GM06990 (cell line): ENCODE results near the gene CCND3.

Experiments used
- DNase-seq: peaks from one replicate; pipeline ENCODE4 v3.0.0-alpha.2; 2011; ENCODE audit not compliant: insufficient read length; ENCODE audit errors: extremely low read depth
- H3K27me3 ChIP-seq: replicated peaks from 2 replicates; pipeline ENCODE4 v1.6.0; 2011; ENCODE audit warnings: low read length; ENCODE audit not compliant: control insufficient read depth, insufficient read depth
- H3K36me3 ChIP-seq: 2 replicates; pipeline ENCODE4 v1.5.1; 2011; ENCODE audit warnings: low read length; ENCODE audit not compliant: control insufficient read depth, insufficient read depth
- H3K4me3 ChIP-seq: replicated peaks from 2 replicates; pipeline ENCODE4 v1.5.1; 2011; ENCODE audit warnings: low read depth, mild to moderate bottlenecking, control low read depth, low read length
- TF ChIP-seq, protein P1 (sequence below): IDR thresholded peaks from 2 replicates; pipeline ENCODE4 v1.5.1; 2011; ENCODE audit warnings: low read length, control low read depth, mild to moderate bottlenecking, inconsistent platforms; ENCODE audit not compliant: insufficient read depth, poor library complexity, severe bottlenecking

CCND3 gene

DNA sequence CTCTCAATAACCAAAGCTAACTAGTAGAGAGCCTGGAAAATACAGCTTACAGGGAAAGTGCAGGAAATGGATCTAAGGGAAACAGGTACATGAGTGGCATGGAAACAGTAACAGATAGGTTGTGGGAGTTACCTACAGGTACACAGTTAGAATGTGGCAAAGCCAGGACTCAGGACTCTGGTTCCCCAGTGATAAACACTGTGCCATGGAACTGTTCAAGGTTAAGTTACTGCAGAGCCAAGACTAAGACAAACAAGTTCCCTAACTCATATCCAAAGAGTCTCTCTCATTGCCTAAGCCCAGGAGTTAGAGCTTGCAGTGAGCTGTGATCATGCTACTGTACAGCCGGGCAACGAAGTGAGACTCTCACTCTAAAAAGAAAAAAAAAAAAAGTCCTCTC, 27.3 kb downstream of the CCND3 start:
- H3K36me3 ChIP-seq: peaks cover 2% of the 10 kb centered on the region; the same call in 1 of the 2 replicates
- TF ChIP-seq, protein P1, sequence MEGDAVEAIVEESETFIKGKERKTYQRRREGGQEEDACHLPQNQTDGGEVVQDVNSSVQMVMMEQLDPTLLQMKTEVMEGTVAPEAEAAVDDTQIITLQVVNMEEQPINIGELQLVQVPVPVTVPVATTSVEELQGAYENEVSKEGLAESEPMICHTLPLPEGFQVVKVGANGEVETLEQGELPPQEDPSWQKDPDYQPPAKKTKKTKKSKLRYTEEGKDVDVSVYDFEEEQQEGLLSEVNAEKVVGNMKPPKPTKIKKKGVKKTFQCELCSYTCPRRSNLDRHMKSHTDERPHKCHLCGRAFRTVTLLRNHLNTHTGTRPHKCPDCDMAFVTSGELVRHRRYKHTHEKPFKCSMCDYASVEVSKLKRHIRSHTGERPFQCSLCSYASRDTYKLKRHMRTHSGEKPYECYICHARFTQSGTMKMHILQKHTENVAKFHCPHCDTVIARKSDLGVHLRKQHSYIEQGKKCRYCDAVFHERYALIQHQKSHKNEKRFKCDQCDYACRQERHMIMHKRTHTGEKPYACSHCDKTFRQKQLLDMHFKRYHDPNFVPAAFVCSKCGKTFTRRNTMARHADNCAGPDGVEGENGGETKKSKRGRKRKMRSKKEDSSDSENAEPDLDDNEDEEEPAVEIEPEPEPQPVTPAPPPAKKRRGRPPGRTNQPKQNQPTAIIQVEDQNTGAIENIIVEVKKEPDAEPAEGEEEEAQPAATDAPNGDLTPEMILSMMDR: no peak

DNA sequence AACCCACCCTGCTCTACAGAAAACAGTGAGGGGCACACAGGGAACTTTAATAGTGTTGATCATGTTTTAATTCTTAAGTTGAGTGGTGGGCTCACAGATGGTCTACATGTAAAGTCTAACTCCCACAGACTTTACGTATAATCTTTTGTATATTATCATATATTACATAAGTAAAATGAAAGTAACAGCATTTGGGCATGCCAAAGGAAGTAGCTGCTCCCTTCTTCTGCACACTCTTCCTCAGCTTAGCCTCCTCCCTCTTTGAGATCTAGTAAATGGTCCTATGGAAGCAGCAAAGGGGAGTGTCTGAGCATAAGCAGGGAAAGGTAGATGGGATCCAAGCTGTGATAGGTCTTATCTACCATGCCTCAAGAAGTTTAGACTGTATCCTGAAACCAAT, 31.9 kb downstream of the CCND3 start:
- peaks cover 4% of the 10 kb centered on the region for H3K36me3 ChIP-seq
- no peak overlapping the region for H3K4me3 ChIP-seq
- DNase-seq: no peak
- H3K27me3 ChIP-seq: no peaks in the 10 kb centered on the region
- TF ChIP-seq, protein P1: no peak

More for the DNA sequence above, 27.3 kb downstream of the CCND3 start:
- Histone ChIP-seq H3K27me3 (no peaks in the 10 kb centered on the region), H3K4me3 (no peak overlapping the region)
- DNase-seq: no peak

DNA sequence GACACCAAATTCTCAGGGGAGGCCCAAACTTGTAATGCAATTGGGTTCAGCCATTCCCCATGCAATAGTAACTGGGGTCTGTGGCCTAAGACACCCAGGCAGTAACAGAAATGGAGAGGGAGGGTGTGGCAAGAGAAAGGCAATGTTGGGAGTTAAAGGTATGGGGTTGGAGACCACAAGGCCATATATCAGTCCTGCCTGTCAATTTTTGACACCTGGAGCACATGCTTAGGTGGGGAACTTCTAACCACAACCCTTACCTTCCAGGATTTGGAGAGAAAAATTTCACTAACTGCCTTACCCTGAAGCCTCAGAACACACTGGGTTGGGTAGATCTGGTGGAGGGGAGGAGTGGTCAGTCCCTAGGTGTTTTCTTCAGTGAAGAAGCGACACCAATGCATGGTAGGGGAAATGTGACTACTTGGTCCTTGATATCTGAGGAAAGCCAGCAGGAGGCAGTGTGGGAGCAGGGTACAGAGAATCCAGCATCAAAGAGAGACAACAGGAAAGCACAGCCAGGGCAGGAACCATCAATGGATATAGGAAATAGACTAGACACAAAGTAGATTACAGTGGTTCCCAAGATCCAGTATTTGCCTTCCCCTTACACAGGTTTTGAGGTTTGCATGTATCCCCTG, 39.6 kb downstream of the CCND3 start:
- peaks cover 2% of the 10 kb centered on the region for H3K36me3 ChIP-seq
- H3K4me3 ChIP-seq: no peak overlapping the region
- DNase-seq: no peak
- TF ChIP-seq, protein P1: peak; percentile 64
- no peaks in the 10 kb centered on the region for H3K27me3 ChIP-seq

DNA sequence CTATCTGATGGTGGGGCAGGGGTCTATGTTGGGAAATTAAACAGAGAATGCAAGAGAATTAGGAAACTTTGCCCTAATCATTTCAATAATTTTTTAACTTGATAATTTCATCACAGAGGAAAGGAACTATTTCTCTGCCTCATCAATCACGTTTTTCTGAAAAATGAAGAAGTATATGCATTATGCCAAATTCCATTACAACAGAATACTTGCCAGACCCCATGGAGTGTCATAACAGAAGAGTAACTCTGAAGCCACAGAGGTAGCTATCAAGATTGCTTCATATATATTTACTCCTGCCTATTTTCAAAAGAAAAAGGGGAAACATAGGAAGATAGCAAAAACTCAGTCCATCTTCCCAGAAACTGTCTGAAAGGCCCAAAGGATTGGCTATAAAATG, 40.7 kb downstream of the CCND3 start:
- DNase-seq: no peak
- Histone ChIP-seq H3K27me3 (no peaks in the 10 kb centered on the region), H3K4me3 (no peak overlapping the region), H3K36me3 (no peaks in the 10 kb centered on the region)
- TF ChIP-seq, protein P1: no peak

DNA sequence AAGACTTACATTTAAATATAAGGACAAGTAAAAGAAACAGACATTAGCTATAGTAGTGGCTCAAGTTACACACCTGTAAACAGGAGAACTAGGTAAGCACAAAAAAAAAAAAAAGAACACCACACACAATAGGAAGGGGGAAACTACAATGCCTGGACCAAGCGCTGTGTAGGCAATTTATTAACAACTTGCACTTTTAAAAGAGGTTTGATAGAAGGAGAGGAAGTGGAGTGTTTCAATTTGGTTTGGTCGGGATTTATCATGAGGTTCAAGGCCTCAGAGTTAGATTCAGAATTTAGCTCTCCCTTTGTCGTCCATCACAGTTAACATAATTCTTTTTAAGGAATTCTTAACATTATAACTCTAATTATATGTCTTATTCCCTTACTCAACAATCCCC, 45.3 kb downstream of the CCND3 start:
- no peaks in the 10 kb centered on the region for H3K27me3 ChIP-seq
- DNase-seq: no peak
- no peaks in the 10 kb centered on the region for H3K36me3 ChIP-seq
- peak overlapping the region; percentile 80 for H3K4me3 ChIP-seq
- TF ChIP-seq, protein P1: no peak
